ENCODE measurements around the gene ITPK1. TPM values are rescaled to one million over a fixed set of nuclear protein-coding genes. Genes with fewer than 3 reads are reported as not detected.

Gene ITPK1
- total RNA-seq, 1 experiment from 2014 or later = 69.6 TPM

- H3K27me3 ChIP-seq = no peaks in the 10 kb centered on the region
- peaks cover 22% of the 10 kb centered on the region for H3K4me1 ChIP-seq
- H3K27ac ChIP-seq = no peak overlapping the region
- no peaks in the 10 kb centered on the region for H3K9me3 ChIP-seq (replicated peaks)
- peaks cover 3% of the 10 kb centered on the region; the same call in 1 of the 2 replicates for H3K36me3 ChIP-seq
- DNase-seq = no peak
- no peak overlapping the region for H3K4me3 ChIP-seq
Observed at GRCh38 chr14:92968291-92969020, 147.3 kb downstream of the ITPK1 start.

GRCh38 chr14:92967346-92967926 is 148.3 kb downstream of the ITPK1 start:
- Histone ChIP-seq H3K4me1 (peaks cover 32% of the 10 kb centered on the region), H3K4me3 (no peak overlapping the region), H3K27ac (no peak overlapping the region), H3K36me3 (peaks cover 2% of the 10 kb centered on the region; the same call in 1 of the 2 replicates), H3K9me3 (replicated peaks) (no peaks in the 10 kb centered on the region), H3K27me3 (no peaks in the 10 kb centered on the region)
- DNase-seq = no peak

- no peak overlapping the region for H3K4me3 ChIP-seq
- no peaks in the 10 kb centered on the region for H3K9me3 ChIP-seq (replicated peaks)
- DNase-seq = no peak
- H3K27me3 ChIP-seq = no peaks in the 10 kb centered on the region
- peak overlapping the region; percentile 86; the same call in 1 of the 2 replicates for H3K27ac ChIP-seq
- H3K4me1 ChIP-seq = peaks cover 53% of the 10 kb centered on the region
- H3K36me3 ChIP-seq = peaks cover 6% of the 10 kb centered on the region; the same call in 1 of the 2 replicates
Observed at GRCh38 chr14:92965281-92965680, 150.4 kb downstream of the ITPK1 start.

DNA sequence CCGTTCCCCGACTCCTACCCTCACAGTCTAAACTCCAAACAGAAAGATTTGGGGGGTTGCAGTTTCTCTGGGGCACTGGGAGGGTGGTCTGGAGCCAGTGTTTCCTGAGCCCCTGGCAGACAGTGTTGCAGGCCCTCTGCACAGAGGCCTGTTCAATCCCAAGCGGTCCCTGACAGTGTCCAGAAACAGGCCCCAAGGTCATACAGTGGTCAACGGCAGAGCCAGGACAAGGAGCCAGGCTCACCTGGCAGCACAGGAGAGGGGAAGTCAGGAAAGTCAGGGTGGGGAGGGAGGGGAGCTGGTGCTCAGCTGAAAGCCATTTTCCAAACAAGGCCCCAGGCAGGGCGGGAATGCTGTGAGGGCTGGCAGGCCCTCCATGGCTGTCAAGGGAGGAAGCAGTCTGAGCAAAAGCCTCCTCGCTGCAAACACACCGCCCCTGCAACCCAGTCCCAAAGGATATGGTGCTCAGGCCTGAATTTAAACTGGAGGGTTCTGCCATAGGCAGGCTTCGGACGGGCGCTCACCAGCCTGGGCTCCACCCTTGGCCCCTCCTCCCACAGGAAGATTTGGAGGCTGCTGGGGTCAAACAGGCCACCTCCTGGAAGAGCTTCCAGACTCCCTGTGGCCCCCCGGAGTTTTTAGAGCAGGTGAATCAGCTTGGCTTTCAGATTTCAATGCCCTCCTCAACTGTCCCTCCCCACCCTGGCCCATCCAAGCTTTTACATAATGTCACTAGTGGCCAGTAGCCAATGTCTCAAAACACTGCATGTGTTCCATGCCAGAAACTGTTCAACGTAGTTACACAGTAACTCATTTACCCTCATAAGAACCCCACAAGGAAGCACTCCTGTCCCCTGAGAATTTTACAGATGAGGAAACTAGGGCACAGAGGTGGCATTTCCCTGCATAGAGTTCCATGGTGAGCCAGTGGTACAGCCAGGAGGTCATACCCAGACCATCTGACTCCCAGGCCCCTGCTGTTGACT is 151.3 kb downstream of the ITPK1 start:
- DNase-seq = peak; percentile 48 to 49
- peaks cover 6% of the 10 kb centered on the region; the same call in 1 of the 2 replicates for H3K36me3 ChIP-seq
- H3K27me3 ChIP-seq = no peaks in the 10 kb centered on the region
- H3K27ac ChIP-seq = peak overlapping the region; percentile 86
- no peaks in the 10 kb centered on the region for H3K9me3 ChIP-seq (replicated peaks)
- peaks cover 62% of the 10 kb centered on the region for H3K4me1 ChIP-seq
- no peak overlapping the region for H3K4me3 ChIP-seq

DNA sequence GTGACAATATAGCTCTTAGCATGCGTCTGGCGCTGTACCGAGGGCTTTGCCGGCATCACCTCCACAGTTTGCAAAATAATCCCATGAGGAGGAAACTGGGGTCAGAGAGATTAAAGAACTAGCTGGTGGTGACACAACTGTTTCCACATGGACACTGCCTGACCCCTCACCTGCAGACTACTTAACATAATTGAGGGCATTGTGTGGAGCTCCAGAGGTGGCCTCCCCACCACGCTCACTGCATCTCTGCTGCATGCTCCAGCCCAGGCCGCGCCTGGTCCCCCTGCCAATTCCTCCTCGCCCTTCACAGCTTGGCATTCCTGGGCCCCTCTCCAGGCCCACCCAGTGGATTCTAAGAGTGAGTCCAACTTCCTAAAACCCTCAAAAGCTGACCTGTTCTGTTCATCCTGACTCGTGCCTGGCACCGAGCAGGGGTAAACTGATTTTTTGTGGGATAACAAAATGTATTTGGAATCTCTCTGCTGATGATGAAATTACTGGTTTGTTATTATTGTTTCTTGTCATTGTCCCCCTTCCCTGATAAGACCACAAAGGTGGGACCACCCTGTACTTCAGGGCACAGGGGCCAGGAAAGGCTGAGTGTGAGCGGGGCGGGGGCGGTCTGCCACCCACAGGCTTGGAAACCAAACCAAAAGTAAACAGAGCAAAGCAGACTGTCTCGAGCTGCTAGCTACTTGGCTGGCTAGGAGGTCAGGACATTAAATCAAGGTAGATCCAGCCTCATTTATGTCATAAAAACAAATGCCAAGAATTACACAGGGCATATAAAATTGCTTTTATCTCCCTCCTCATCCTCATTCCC is 152.2 kb downstream of the ITPK1 start:
- Histone ChIP-seq H3K27me3 (no peaks in the 10 kb centered on the region), H3K9me3 (replicated peaks) (no peaks in the 10 kb centered on the region), H3K4me3 (no peak overlapping the region), H3K36me3 (peaks cover 6% of the 10 kb centered on the region; the same call in 1 of the 2 replicates), H3K4me1 (peaks cover 68% of the 10 kb centered on the region), H3K27ac (peak overlapping the region; percentile 86)
- DNase-seq = peak; percentile 78 to 80

DNA sequence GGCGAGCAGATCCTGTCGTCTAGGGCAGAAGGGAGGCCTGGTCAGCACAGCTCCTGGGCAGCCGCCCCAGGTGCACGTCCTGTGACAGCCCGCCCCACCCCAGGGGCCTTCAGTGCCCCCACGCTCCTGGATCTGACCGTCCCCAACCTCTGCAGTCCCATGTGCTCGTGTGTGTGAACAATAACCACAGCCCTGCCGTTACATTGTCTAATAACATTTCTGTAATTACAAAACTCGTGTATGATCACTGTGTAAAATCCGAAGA is 153.0 kb downstream of the ITPK1 start:
- peak overlapping the region; percentile 86 for H3K27ac ChIP-seq
- no peaks in the 10 kb centered on the region for H3K27me3 ChIP-seq
- H3K36me3 ChIP-seq = peaks cover 10% of the 10 kb centered on the region
- peaks cover 76% of the 10 kb centered on the region for H3K4me1 ChIP-seq
- no peak overlapping the region for H3K4me3 ChIP-seq
- DNase-seq = no peak
- H3K9me3 ChIP-seq (replicated peaks) = no peaks in the 10 kb centered on the region

- peaks cover 81% of the 10 kb centered on the region for H3K4me1 ChIP-seq
- no peaks in the 10 kb centered on the region for H3K27me3 ChIP-seq
- no peak overlapping the region for H3K4me3 ChIP-seq
- no peak for DNase-seq
- peaks cover 12% of the 10 kb centered on the region for H3K36me3 ChIP-seq
- no peaks in the 10 kb centered on the region for H3K9me3 ChIP-seq (replicated peaks)
- H3K27ac ChIP-seq = peak overlapping the region; percentile 86
Observed at GRCh38 chr14:92962031-92962830, 153.5 kb downstream of the ITPK1 start.

GRCh38 chr14:92961567-92961855 is 154.2 kb downstream of the ITPK1 start:
- no peak overlapping the region for H3K4me3 ChIP-seq
- DNase-seq = no peak
- H3K27ac ChIP-seq = peak overlapping the region; percentile 86
- H3K27me3 ChIP-seq = no peaks in the 10 kb centered on the region
- H3K36me3 ChIP-seq = peaks cover 12% of the 10 kb centered on the region
- H3K4me1 ChIP-seq = peaks cover 88% of the 10 kb centered on the region
- H3K9me3 ChIP-seq (replicated peaks) = no peaks in the 10 kb centered on the region

DNA sequence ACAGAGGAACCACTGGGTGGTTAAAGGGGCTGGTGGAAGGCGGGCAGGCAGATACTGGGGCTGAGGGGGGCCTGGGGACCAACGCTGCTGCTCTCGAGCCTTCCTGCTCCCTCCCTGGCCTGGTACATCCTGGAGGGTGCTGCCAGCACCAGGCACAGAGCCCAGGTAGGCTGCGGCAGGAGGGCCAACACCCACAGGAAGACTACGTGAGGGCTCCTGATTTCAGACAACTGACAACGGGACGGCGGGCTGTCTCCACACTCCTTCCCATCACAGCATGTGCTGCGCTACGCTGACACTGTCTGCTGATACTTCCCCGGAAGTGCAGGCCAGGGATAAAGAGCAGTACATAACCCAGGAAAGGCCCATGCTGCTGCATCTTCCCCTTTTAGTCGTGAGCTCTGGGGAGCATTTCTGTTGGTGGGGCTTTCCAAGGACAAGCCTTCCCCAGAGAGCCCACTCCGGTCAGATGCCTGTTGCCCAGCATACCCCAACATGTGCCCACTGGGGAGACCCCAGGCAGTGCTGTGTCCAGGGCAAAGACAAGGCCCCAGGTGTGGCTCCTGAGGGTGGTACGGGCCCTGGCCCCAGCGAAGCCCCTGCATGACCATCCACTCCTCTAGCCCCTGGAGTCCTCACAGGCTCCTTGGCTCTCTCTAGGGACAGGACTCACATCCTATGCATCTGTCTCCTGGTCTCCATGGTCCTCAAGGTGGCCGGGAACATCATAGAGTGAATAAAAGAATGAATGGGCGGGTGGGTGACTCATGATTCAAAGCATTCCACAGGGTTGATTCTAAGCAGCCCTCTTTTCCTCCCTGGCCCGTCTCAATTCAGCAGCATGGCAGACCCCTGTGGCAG is 154.8 kb downstream of the ITPK1 start:
- peaks cover 90% of the 10 kb centered on the region for H3K4me1 ChIP-seq
- no peak overlapping the region for H3K4me3 ChIP-seq
- H3K27me3 ChIP-seq = no peaks in the 10 kb centered on the region
- peak overlapping the region; percentile 86 for H3K27ac ChIP-seq
- no peaks in the 10 kb centered on the region for H3K9me3 ChIP-seq (replicated peaks)
- DNase-seq = no peak
- peaks cover 11% of the 10 kb centered on the region for H3K36me3 ChIP-seq

DNA sequence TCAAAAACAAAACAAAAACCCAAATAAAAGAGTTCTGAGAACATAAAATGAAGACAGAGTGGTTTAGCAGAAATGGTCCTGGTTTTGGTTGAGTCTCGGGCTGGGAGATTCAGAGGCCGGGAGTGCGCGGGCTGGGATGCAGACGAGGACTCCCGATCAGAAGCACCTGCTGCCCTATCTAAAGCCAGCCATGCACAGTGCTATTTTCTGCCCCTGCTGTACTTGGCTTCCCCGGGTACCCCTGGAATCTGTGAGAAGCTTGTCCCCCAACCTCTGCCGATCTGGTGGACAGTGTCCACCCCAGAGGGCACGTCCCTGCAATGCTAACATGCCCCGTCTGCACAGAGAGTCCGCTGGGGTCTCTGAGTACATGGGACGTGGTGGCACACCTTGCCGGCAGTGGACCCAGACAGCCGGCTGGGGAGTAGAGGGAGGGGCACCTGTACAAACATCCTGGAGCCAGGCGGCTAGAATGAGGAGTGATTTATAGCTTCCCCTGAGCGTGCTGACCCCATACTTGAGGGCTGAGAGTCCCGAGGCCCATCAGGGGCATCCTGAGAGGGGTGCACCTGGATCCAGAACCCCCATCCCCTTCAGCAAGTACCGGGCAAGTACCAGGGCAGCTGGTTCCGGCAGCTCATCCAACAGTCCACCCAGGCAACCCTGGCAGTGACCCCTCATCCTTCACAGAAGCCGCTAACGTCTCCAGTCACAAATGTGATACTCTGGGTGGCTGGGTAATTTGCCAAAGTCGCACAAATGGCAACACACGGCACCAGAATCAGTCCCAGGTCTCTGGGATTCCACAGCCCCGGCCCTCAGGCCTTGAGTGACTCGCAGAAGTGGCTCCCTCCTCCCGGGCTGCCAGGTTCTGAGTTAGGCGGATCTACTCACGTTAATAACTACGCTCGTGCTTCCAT is 155.7 kb downstream of the ITPK1 start:
- DNase-seq = no peak
- Histone ChIP-seq H3K4me1 (peaks cover 84% of the 10 kb centered on the region), H3K9me3 (replicated peaks) (no peaks in the 10 kb centered on the region), H3K36me3 (peaks cover 10% of the 10 kb centered on the region; the same call in 1 of the 2 replicates), H3K27ac (peak overlapping the region; percentile 86), H3K4me3 (no peak overlapping the region), H3K27me3 (no peaks in the 10 kb centered on the region)

- H3K27me3 ChIP-seq = no peaks in the 10 kb centered on the region
- peak overlapping the region; percentile 86 for H3K27ac ChIP-seq
- H3K9me3 ChIP-seq (replicated peaks) = no peaks in the 10 kb centered on the region
- peak; percentile 96 to 97 for DNase-seq
- H3K36me3 ChIP-seq = peaks cover 10% of the 10 kb centered on the region
- peaks cover 75% of the 10 kb centered on the region for H3K4me1 ChIP-seq
- no peak overlapping the region for H3K4me3 ChIP-seq
Observed at GRCh38 chr14:92959189-92959531, 156.6 kb downstream of the ITPK1 start.

- Histone ChIP-seq H3K27me3 (no peaks in the 10 kb centered on the region), H3K4me1 (peaks cover 70% of the 10 kb centered on the region), H3K4me3 (no peak overlapping the region), H3K27ac (peak overlapping the region; percentile 86), H3K9me3 (replicated peaks) (no peaks in the 10 kb centered on the region), H3K36me3 (peaks cover 10% of the 10 kb centered on the region)
- no peak for DNase-seq
Observed at GRCh38 chr14:92958373-92959188, 157.1 kb downstream of the ITPK1 start.
